GM19239 (cell line): Measurements from ENCODE around the gene TNS3.

Experiments
- DNase-seq: peaks from one replicate; pipeline ENCODE4 v3.0.0; 2011; ENCODE audit warnings: low spot score; ENCODE audit not compliant: insufficient read length
- FAIRE-seq: peaks from 2 replicates; lab custom pipeline; 2011; peaks lifted over from hg19 to GRCh38; lab: Jason Lieb, UNC

Gene TNS3

DNA sequence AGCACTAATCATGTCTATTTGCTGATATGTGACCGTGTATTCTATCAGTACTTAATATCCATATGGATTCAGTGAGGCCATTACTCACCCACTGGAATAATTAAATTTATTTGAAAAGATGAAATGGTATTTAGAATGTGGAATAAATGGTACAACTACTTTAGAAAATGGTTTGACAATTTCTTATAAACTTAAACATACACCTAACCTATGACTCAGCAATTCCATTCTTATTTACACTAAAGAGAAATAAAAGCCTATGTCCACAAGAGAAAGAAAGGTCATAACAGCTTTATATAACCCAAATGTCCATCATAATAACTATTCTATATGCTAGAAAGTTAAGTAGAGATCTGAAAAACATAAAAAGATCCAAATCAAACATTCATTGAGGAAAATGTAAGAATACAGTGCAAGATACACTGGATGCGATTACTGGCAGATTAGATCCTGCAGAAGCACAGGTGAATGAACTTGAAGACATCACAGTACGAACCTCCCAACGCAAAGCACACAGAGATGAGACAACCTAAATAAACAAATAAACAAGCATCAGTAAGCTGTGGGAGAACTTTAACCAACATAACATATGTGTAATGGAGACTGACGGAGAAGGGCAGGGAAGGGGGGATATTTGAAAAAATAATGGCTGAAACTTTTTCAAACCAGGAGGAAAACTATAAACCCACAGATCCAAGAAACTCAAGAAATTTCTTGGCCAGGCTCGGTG, 51.9 kb downstream of the TNS3 start:
- DNase-seq (no peak), FAIRE-seq (no peak)

DNA sequence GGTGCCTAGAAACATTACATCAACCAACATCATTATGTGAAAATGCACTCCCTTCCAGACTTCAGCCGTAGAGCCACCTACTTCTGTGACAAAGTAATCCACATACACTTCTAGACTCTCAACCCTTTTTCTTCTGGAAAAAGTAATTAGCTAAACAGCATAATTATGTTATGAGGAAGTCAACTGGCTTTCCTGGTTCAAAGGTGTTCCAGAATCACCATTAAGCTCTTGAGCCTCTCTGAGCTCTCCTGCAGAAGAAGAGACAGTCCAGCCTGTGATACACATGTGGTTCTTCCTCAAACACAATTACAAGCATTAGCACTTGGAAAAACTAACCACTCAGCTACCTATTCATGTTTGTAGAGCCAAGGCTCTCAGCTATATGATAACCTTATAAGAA, 52.5 kb downstream of the TNS3 start:
- FAIRE-seq (no peak), DNase-seq (no peak)

DNA sequence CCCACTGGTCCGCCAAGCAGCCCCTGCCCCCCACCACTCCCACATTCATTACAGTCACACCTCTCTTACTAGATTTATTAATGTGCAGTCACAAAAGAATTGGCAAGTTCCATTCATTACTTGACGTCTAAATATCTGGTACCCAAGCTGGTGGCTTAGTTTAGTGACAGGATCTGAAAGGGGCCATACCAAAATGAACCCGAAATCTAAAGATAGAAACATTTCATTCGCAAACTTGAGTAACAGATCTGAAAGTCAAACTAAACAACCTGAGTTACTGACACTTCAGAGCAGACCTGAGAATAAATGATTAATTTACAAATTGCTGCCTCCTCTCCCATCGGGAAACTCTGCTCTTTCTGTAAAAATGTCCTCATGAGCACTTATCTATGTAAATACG, 53.4 kb downstream of the TNS3 start:
- DNase-seq (no peak), FAIRE-seq (no peak)

DNA sequence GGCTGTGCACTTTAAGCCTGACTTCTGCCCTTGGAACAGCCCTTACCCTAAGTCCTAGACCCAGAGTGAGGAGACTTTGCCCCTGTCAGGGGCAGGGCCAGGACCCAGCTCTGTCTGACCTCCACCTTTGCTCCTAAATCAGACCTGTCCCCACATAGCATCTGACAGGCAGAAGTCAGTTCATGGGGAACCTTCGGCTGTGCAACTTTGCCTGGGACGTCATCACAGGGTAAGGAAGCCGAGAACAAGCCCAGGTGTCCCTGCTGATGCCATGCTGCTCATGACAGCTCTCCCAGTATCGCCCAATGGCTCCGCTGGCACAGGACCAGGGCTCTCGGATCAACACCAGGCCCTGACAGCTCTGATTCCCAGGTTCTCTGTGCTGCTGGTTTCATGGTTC, 55.4 kb downstream of the TNS3 start:
- no peak for DNase-seq
- FAIRE-seq, result no peak

DNA sequence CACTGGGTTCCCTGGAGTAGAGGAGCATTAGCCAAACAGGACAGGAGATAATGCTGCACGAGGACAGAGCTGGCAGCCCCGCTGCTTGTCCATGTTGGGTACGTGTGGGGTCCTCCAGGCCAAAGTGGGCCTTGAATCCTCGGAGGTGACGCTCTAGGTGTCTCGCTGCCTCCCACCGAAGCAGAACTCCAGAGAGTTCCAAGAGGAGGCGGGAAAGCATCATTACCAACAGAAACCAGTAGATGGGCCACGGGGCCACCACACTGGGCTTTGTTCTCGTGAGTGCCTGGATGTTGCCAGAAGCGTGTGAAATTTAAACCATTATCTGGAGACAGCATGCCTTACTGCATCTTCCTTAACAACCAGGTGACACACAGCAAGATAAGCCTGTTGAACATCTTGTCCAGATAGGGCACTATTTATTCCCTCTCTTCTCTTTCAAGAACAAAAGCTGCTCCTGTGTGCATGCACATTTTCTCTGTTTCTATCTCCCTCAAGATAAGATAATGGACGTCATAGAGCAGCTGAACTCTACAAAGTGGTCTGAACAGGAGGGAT, 56.8 kb downstream of the TNS3 start:
- no peak for FAIRE-seq
- no peak for DNase-seq

DNA sequence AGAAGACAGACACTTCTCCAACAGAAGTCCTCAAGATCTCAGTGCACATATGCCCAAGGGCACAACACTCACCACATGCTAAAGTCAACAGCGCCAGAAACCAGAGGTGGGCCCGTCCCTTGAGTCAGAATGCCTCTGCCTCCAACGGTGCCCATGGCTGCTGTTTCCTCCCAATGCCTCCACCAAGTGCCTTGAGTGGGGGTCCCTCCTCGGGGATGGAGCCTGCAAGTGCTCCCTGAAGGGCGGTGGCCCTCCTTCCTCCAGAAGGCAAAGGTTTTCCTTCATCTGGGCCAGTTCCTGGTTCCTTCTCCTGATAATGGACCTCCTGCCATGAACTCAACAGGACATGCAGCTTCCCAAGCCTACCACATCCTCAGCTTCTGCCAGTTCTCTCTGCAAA, 58.5 kb downstream of the TNS3 start:
- FAIRE-seq, result no peak
- DNase-seq, result no peak

DNA sequence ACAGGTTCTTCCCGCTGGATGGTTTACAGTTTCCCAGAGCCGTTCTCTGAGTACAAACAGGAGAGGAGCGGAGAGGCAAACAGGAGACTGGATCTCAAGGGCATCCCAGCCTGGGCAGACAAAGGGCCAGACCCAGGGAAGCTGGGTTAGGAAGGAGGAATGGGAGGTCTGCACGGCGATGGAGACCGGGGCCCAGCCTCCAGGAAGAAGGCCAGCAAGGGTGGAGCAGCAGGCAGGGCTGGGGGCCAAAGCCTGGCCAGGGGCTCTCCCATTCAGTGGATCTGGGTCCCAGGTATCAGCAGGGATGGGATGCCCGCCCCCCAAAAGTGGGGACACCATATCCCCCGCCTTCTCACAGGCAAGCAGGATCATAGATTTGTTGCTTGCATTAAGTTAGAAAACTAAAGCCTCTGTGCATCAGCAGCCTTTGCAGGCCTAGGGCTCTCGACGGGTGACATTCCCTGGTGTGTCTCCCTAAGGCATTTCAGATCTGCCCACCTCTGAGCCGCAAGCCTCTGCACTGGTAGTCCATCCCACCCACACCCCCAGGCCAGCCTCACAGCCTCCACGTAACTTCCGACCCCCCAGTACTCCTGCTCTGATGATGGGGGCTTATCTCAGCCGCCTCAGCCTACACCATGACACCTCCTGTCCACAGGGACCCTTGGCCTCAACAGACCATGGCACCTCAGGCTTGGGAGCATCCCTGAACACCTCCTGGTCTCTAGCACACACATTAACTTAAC, 59.9 kb downstream of the TNS3 start:
- DNase-seq, result no peak
- no peak for FAIRE-seq

DNA sequence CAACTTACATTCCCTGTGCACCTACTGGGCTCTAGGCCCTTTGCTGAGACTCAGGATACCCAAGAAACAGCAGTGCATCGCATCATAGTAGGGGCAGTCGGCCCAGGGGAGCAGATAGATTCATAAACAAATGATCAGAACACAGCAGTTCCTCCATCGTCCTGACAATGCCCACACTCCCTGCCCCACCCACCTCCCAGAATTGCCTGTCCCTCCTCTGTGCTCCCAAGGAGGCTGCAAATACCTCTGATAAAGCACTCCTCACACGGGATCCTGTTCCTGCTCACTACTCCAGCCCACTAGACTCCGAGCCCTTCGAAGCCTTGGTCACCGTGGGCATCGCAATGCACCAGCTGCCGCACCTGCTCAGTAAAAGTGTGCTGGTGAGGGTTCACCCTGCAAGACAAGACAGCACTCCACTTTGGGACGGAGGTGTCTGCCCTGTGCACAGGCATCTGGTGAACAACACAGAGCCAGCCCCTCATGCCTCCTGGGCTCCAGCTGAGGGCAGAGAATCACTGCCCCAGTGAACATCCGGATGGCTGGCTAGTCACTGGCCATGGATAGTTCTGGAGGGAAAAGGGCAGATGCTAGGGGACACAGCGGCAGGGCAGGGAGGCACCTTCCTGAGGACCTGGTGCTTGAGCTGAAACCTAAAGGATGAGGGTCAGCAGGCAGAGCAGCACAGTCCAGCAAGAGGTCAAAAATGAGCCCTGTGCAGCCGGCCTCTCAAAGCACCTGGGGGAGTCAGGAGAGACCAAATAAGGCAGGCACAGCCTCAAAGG, 60.7 kb downstream of the TNS3 start:
- DNase-seq (no peak), FAIRE-seq (no peak)

DNA sequence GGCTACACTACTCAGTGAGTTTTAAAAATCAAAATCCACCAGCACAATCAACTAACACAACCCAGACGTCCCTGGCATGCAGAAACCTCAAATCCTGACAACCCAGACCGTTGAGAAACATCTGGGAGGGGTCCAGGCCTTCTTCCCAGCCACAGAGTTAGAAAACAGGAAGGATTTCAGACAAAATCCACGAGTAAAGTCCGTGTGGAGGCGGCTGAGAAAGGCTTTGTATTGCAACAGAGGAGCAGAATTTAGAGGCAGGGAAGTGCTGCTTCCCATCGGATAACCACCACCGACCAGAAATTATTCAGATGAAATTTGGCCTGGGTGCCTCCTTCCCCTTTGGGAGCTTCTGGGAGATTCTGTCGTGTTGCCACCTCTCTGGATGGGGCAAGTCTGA, 61.5 kb downstream of the TNS3 start:
- FAIRE-seq, result no peak
- DNase-seq, result no peak

DNA sequence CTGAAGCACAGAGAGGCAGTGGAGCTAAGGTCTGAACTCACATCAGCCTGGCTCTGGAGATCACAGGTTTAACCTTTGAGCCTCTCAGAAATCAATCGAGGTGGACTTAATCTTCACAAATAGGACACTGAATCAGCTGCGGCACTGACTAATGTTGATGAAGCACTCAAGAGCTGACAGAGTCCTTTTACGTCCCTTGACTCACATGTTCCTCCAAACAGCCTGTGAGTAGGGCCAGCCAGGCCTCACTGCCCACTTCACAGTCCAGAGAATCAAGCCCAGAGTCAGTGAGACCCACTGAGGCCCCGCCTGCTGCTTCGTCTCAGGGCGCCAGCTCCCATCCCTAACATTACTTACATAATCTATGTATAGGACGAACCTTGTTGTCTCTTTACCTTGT, 63.1 kb downstream of the TNS3 start:
- no peak for DNase-seq
- no peak for FAIRE-seq

DNA sequence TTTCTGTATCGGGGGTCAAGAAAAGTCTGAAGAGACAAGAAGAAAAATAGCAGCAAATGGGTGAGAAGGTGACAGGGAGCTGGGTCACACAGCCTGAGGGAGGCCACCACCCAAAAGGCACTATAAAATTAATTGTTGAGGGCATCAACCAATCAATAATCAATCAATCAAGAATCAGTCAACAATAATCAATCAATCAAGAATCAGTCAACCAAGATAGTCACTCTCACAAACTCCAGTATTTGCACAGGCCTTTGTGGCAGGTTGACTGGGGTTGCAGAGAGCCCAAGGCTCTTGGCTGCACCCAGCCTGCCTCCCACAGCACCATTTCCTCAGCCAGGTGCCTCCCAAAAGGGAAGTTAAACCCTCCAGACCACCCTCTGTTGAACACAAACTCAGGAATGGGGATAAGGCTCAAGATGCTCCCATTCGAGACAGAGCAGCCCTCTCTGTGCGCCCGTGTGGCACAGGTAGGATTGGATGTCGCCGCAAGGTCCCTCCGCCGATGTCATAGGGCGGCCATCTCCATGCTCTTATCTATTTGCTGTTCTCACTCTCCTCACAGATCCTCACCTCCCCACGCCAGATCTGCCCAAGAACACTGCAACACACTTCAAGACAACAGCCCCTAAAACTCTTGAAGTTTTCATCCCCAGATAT, 64.0 kb downstream of the TNS3 start:
- DNase-seq (no peak), FAIRE-seq (no peak)

DNA sequence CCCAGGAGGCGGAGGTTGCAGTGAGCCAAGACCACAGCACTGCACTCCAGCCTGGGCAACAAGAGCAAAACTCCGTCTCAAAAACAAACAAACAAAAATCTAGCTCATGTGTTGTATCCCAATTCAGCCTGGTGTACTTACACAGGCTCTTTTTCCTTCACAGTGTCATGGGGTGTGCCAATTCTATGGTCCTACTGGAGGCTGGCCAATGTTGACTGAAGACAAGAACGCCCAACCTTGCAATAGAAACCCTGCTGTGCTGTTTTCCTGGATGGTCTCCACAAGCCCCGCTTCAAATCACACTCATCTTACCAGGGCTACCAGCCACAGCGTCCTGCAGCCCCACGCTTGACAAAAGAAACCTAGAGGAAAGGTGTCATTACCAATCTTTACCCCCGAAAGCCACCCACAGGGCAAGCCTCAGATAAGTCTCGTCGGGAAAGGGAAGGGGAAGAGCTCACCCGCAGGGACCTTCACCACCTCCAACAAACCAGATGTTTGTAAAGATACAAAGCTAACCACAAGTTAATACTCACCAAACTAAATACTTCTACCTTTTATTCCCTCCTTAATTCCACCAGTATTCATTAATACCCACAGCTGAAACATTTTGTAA, 64.8 kb downstream of the TNS3 start:
- FAIRE-seq (no peak), DNase-seq (no peak)

DNA sequence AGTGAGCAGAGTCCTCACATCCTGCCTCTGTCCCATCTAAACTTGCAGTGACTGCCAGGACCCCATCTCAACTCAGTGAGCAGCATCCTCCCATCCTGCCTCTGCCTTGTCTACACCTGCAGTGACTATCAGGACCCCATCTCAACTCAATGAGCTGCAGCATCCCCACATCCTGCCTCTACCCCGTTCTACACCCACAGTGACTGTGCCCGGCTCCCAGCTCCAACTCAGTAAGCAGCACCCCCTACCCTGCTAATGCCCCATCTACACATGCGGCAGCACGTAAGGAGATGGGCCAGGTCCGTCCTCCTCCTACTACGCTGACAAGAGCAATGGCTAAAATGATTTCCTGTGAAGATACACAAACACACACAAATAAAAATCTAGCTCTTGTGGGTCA, 65.5 kb downstream of the TNS3 start:
- no peak for DNase-seq

DNA sequence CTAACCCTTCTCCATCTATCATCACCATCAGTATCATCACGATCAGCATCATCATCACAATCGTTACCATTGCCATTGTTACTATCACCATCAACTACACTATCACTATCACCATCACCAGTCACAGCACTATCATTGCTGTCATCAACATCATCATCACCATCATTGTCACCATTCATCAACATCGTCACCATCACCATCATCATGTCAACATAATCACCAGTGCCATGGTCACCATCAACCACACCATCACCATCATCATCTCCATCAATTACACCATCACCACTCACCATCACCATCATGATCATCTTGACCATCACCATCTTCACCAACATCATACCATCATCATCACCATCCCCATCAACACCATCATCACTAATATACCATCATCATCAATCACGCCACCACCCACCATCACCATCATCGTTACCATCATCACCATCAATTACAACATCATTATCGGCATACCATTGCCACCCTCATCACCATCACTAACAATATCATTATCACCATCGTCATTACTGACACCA, 66.5 kb downstream of the TNS3 start:
- FAIRE-seq, result no peak

More for the DNA sequence above, 65.5 kb downstream of the TNS3 start:
- FAIRE-seq, result no peak

DNA sequence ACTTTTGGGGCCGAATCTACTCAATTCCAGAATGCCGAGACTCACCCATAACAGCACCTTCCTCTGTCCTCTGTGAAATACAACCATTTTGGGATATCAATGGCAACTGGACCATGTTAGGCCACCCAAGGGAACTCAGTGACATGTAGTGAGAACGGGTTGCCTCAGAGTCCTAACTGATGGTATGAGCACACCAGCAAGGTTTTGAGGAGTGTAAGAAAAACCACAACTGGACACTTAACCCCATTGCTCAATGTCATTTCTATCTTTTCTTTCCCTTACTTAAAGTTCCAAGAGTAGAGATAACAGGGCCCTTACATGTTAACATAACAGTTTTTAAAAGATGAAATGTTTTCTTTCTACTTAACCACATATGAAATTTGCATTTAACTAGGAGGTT, 67.1 kb downstream of the TNS3 start:
- no peak for DNase-seq
- FAIRE-seq, result no peak

More for the DNA sequence above, 66.5 kb downstream of the TNS3 start:
- no peak for DNase-seq

DNA sequence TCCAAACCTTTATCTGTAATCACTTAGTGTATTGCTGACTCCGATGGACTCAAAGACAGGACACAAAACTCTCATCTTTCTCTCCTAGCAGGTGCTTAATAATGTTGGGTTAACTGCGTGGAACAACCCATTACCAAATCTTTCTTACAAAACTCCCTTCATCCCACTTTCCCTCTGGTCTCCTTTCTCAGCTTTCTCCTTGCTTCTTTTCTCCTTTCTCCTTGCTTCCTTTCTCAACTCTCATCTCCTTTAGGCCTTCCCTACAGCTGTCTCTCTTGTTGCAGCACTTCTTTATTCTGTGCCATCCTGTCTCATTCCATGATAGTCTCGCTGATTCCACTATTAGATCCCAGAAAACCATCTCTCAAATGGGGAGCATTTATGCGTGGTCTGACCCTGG, 67.5 kb downstream of the TNS3 start:
- DNase-seq (no peak), FAIRE-seq (no peak)

DNA sequence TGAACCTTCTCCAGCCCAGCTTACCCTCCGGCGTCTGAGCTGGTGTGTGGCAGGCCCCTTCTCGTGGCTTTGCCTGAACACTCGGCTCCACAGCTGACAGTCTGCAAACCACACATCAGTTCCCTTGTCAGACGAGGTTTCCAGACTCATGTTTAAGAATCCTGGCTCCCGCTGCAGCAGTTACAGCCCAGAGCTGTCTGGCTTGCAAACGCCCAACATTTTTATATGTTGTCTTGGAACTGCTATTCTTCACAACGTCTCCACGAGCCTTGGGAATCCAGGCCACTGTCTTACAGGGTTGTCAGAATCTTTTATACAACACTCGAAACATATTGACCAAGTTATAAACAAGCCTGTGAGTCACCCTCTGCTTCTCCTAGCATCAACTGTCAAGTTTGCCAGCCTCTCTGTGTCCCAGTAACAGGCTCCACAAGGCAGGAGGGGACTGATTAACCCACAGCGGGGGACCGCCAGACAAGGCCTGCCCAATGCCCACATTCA, 68.1 kb downstream of the TNS3 start:
- FAIRE-seq, result no peak
- DNase-seq, result no peak

DNA sequence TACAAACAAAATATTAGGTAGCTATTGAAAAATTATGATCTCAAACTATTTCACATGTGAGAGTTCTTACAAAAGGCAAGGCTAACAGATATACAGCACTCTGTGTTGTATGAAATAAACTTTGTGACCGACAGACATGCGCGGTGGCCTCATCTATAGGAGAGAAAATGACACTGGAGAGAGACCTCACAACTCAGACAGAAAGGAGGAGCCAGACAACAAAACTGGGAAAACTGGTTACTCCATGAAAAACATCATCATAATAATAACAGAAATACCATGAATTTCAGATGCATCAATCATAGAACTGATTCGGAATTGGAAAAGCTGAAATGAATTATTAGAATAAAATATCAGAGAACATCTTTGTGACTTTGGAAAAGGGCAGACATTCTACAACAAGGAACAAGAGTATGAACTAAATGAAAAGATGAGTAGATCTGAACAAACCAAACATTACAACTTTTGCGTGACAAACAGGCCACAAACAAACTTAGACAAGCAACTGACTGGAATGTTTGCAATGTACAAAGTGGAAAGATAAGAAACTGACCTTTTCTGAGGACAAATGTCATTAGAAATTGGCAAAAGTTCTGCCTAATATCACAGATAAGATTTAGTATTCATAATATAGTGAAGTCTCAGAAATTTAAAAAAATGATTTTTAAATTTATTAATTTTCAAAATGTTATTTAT, 69.3 kb downstream of the TNS3 start:
- no peak for FAIRE-seq
- no peak for DNase-seq
